B cell (primary cell): ENCODE data around the gene ZNF99.

ENCODE experiments used
- EZH2 ChIP-seq: IDR thresholded peaks from 2 replicates; pipeline ENCODE4 v1.6.1; 2012; ENCODE audit warnings: borderline replicate concordance, low read depth, mild to moderate bottlenecking, moderate library complexity, low read length; ENCODE audit not compliant: insufficient read depth, poor library complexity, severe bottlenecking
- TF ChIP-seq, protein P1 (sequence below): fragments of 200-600 bp; IDR thresholded peaks from one replicate; pipeline ENCODE4 v1.8.0; 2022; ENCODE audit warnings: antibody characterized with exemption, mild to moderate bottlenecking

DNA sequence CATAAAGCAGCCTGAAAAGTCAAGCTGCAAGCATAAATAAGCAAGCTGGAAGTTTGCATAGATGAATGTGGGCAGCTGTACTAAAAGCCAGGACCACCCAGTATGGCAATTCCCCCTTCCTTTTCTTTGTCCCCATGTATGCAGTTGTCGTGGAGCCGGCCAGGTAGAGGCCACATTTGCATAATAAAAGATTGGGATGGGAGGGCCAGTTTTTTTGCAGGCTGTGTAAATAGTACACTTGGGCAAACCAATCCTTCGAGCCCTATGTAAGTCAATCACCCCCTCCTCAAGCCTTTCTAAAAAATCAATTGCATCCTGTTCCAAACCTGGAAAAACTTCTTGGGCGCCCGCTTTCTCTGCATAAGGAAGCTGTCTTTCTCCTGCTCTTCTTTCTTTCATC lies 13.1 kb upstream of the ZNF99 start:
- TF ChIP-seq, protein P1, sequence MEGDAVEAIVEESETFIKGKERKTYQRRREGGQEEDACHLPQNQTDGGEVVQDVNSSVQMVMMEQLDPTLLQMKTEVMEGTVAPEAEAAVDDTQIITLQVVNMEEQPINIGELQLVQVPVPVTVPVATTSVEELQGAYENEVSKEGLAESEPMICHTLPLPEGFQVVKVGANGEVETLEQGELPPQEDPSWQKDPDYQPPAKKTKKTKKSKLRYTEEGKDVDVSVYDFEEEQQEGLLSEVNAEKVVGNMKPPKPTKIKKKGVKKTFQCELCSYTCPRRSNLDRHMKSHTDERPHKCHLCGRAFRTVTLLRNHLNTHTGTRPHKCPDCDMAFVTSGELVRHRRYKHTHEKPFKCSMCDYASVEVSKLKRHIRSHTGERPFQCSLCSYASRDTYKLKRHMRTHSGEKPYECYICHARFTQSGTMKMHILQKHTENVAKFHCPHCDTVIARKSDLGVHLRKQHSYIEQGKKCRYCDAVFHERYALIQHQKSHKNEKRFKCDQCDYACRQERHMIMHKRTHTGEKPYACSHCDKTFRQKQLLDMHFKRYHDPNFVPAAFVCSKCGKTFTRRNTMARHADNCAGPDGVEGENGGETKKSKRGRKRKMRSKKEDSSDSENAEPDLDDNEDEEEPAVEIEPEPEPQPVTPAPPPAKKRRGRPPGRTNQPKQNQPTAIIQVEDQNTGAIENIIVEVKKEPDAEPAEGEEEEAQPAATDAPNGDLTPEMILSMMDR = no peak
- no peak for TF ChIP-seq EZH2
